ENCODE results near the gene ADARB2.

ADARB2 gene

DNA sequence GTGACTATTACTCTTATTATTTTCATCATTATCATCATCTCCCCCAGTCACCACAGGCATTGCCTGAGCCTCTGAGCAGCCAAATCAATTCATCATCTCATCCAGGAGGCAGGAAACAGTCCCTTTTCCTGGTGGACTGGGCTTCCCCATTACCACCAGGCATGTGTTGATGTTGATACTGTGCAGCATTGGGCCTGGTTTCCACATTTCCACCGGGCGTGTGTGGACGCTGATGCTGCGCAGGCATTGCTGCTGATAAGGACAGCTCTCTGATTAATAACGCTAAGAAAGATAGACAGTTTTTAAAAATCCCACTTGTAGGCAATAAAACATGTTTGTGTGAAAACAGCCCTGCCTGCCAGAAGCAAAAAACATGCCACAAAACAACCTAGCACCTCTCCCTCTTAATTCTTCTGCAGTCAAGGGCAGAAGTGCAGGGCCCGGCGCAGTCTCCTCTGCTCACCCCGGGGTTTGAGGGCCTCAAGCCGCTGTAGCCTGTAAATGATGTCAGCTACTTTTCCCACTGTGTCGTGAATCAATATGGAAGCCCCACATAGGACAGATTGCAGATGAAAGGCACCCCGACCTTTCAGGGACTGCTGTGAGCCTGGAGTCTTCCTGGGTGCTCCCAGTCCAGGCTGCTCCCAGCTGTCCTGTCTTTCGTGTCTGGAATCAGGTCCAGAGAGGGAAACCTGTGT lies 465.1 kb downstream of the ADARB2 start:
- no peak for TF ChIP-seq CTCF (IDR thresholded peaks at IDR 0.05; ENCODE audit: control extremely low read depth, extremely low read depth, low read depth, missing control alignments)
- no peak for DNase-seq (ENCODE audit: extremely low spot score)
- CTCF ChIA-PET: no interaction called here
- POLR2A ChIA-PET: no interaction called here

DNA sequence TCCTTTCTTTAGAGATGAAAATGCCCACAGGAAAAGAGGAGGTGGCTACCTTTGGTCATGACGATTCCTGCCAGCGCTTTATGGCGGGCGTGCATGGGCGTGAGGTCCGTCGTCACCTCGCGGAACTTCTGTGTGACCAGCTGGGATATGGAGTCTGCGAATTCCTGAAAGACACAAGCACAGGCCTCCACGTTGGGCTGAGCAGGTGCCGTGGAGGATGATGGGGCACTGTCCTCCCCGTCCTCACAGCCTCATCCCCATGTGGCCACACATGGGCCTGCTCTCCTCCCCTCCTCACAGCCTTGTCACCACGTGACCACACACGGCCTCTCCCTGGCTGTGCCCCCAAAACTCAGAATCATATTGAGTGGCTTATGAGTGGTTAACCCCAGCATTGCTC lies 466.4 kb downstream of the ADARB2 start:
- no peak for TF ChIP-seq CTCF (IDR thresholded peaks at IDR 0.05; ENCODE audit: control extremely low read depth, extremely low read depth, low read depth, missing control alignments)
- no peak for DNase-seq (ENCODE audit: extremely low spot score)
- ChIA-PET CTCF (no interaction called here), POLR2A (no interaction called here)

DNA sequence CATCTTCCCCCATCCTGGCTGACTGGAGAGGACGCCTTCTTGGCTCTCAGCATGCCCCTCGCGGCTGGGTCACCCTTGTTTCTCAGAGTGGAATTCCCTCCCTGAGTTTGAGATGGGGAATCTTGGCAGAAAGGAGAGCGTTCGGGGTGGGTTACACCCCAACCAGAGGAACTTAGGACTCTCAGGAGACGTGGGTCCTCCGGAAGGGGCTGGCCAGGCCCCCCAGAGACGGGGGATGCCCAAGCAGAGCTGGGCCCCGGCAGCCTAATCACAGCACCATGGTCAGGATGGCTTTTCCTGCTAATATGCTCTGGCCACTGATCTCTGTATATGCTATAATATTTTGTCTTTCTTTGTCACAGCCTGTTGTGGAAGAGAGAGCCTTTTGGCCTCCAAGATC lies 466.8 kb downstream of the ADARB2 start:
- DNase-seq (ENCODE audit: extremely low spot score): no peak
- no peak for TF ChIP-seq CTCF (IDR thresholded peaks at IDR 0.05; ENCODE audit: control extremely low read depth, extremely low read depth, low read depth, missing control alignments)
- ChIA-PET CTCF (no interaction called here), POLR2A (no interaction called here)

DNA sequence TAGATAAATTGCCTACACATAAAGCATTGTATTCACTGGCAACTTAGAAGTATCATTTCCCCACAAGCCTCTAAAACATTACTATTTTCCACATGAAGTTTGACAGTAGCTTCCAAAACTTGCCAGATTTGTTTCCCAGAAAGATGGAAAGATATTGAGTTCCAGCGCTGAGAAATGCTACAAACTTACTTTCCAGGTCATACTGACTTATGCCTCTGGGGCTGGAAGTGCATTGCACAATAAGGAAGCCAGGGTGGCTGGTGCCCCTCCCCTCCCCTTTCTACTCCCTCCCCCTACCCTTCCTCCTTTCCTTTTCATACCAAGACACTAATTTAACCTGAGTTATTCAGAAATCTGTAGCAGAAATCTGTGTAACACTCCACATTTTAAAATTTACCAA lies 468.5 kb downstream of the ADARB2 start:
- DNase-seq (ENCODE audit: extremely low spot score): no peak
- no peak for TF ChIP-seq CTCF (IDR thresholded peaks at IDR 0.05; ENCODE audit: control extremely low read depth, extremely low read depth, low read depth, missing control alignments)
- ChIA-PET CTCF (interaction anchor here (1.0 kb wide), 1 partner anchor 12 kb away, joined by 5 read pairs; no protein-coding TSS in a partner anchor), POLR2A (no interaction called here)

DNA sequence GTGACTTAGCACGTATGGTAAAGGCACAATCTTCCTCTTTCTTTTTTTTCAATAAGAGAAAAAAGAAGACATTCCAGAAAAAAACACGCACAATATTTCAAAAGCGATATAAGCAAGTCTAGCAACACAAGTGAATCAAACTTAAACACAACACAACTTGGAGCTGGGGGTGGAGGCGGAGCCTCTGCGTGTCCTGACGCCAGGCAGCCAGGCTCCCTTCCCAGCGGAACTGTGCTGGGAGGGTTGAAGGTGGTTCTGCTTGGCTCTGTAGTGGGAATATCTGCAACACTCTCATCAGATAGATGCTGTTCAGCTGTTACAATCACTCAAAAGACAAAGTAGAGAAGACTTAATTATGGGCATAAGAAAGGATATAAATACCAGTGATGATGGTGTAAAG lies 469.8 kb downstream of the ADARB2 start:
- ChIA-PET POLR2A (no interaction called here), CTCF (no interaction called here)
- no peak for TF ChIP-seq CTCF (IDR thresholded peaks at IDR 0.05; ENCODE audit: control extremely low read depth, extremely low read depth, low read depth, missing control alignments)
- DNase-seq (ENCODE audit: extremely low spot score): no peak

DNA sequence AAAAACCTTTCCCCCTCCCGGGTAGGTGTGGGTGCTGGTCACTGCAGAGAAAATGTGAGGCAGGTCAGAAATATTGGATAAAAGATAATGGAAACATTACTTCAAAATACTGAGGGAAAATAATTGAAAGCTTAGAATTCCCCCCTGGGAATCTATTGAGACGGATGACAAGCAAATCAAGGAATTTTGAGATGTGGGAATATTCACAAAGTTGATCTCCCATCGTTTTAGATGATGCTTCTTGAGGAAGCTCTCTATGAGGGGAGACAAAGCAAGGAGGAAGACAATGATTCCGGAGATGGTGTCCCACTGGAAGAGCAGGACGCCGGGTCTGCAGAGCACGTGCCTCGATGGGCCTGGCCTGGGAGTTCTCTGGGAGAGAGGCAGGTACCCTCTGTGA lies 470.2 kb downstream of the ADARB2 start:
- no peak for DNase-seq (ENCODE audit: extremely low spot score)
- ChIA-PET CTCF (no interaction called here), POLR2A (no interaction called here)
- no peak for TF ChIP-seq CTCF (IDR thresholded peaks at IDR 0.05; ENCODE audit: control extremely low read depth, extremely low read depth, low read depth, missing control alignments)

Measured in GM10248 (cell line).